ENCODE results near the gene SBK1. TPM values are rescaled to one million over a fixed set of nuclear protein-coding genes. Genes with fewer than 3 reads are reported as not detected.

Gene SBK1
- total and polyA plus RNA-seq, 2 of the 4 experiments (the other 2 are of a cell fraction): under 0.01 to 0.05 TPM

DNA sequence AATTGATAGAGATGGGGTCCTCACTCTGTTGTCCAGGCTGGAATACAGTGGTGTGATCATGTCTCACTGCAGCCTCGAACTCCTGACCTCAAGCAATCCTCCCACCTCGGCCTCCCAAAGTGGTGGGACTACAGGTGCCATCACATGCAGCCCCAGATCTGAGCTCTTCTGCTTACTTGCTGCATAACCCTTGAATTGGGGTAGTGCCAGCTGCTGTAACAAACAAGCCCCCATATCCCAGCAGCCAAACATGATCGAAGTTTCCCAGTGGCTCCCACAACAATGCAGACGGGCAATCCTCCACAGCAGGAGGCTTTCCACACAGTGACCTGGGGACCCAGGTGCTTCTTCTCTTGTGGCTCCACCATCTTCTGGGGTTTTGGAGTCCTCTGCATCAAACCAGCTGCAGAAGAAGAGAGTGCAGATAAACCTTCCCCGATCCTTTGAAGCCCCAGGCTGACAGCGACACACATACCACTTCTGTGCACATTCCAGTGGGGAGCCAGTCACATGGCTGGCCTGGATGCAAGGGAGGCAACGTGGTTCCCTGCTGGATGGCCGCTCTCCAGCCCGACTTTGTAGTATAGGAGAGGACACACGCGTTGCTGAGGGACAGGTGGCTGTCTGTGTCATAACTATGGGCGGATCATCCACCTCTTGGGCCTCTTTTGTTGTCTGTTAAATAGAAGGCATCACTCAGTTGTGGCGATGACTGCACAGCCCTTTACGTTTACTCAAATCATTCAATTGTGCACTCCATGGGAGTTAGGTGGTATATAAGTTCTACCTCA lies 16.7 kb downstream of the SBK1 start:
- H2AFZ ChIP-seq (replicated peaks; ENCODE audit: low read length, poor library complexity): no peak overlapping the region
- ChIA-PET POLR2A (ENCODE audit: unreplicated experiment) (no interaction called here), CTCF (no interaction called here)
- H3K79me1 ChIP-seq (ENCODE audit: low read depth in 1 of 2, low read length in 2 of 2): no peaks in the 10 kb centered on the region
- no peak overlapping the region for H3K23ac ChIP-seq (ENCODE audit: low read depth, low read length)
- in situ Hi-C loops (cut with MboI; ENCODE audit: low sequenced_read_pairs): no loop called here
- no peak overlapping the region for H3K9ac ChIP-seq (ENCODE audit: low read depth, low read length)
- H4K5ac ChIP-seq (ENCODE audit: low read depth, low read length): no peak overlapping the region
- H2BK15ac ChIP-seq (ENCODE audit: low read depth, low read length): no peak overlapping the region
- peaks cover 4% of the 10 kb centered on the region for H3K27me3 ChIP-seq (ENCODE audit: control insufficient read depth, insufficient read depth, low read length)
- TF ChIP-seq RFX5 (IDR thresholded peaks at IDR 0.05; ENCODE audit: low read depth, low read length) (no peak), CEBPB (IDR thresholded peaks at IDR 0.05; ENCODE audit: low read depth, low read length) (no peak), POLR2A (IDR thresholded peaks at IDR 0.05; ENCODE audit: low read depth, low read length) (no peak), MXI1 (IDR thresholded peaks at IDR 0.05; ENCODE audit: borderline replicate concordance, low read depth, low read length) (no peak), CTCF (conservative IDR thresholded peaks at IDR 0.05; ENCODE audit: low read depth, low read length) (no peak), MAZ (IDR thresholded peaks at IDR 0.05; ENCODE audit: borderline replicate concordance, low read depth, low read length) (no peak), NFE2L2 (IDR thresholded peaks at IDR 0.05; ENCODE audit: low read depth, low read length) (no peak), SMC3 (IDR thresholded peaks at IDR 0.05; ENCODE audit: low read depth, low read length) (no peak)
- H2AK9ac ChIP-seq (replicated peaks; ENCODE audit: low read depth, low read length, poor library complexity): peak overlapping the region; percentile 55
- BruUV-seq (replicated peaks): no TSS peak
- H3K4ac ChIP-seq (ENCODE audit: low read depth, low read length): no peak overlapping the region
- H3K14ac ChIP-seq (replicated peaks; ENCODE audit: low read depth, low read length): no peak overlapping the region
- H3K4me2 ChIP-seq (ENCODE audit: low read depth, low read length): no peak overlapping the region
- no peaks in the 10 kb centered on the region for H3K4me1 ChIP-seq (ENCODE audit: control insufficient read depth, insufficient read depth, low read length)
- ATAC-seq (ENCODE audit: low read depth) (no peak), DNase-seq (no peak)
- H3K36me3 ChIP-seq (ENCODE audit: control insufficient read depth, insufficient read depth, low read length): no peaks in the 10 kb centered on the region
- no peak overlapping the region for H3K56ac ChIP-seq (ENCODE audit: extremely low read depth, insufficient read depth, low read length)
- H3K9me1 ChIP-seq (ENCODE audit: insufficient read depth, low read length): no peaks in the 10 kb centered on the region
- no peaks in the 10 kb centered on the region for H3K9me3 ChIP-seq (ENCODE audit: control insufficient read depth, insufficient read depth, low read length)
- no peak overlapping the region for H2BK5ac ChIP-seq (ENCODE audit: low read depth, low read length, poor library complexity, severe bottlenecking)
- H4K8ac ChIP-seq (ENCODE audit: low read depth in 2 of 2, low read length in 2 of 2): no peak overlapping the region
- H3K27ac ChIP-seq (ENCODE audit: insufficient read depth, low read length): no peak overlapping the region
- dilution Hi-C loops (cut with HindIII; ENCODE audit: low sequenced_read_pairs, unreplicated experiment): no loop called here
- no CpG with 5 or more reads among the region's 14 CpGs for WGBS, 2 experiments (ENCODE audit: extremely low coverage in 2 of 2, insufficient read length in 1 of 2)
- H2AK5ac ChIP-seq (ENCODE audit: low read depth, low read length): no peak overlapping the region
- H3K18ac ChIP-seq (ENCODE audit: low read depth, low read length): no peak overlapping the region
- no peaks in the 10 kb centered on the region for H4K20me1 ChIP-seq (ENCODE audit: insufficient read depth, low read length)
- intact Hi-C loops (cut with micrococcal nuclease): no loop called here
- H4K91ac ChIP-seq (ENCODE audit: insufficient read depth, low read depth, low read length): no peak overlapping the region
- no peak overlapping the region for H3K4me3 ChIP-seq (ENCODE audit: insufficient read depth, low read depth, low read length)
- no peak overlapping the region for H2BK120ac ChIP-seq (ENCODE audit: low read depth, low read length)
- H2BK20ac ChIP-seq (ENCODE audit: low read depth, low read length): no peak overlapping the region

Data from IMR-90 (cell line).